HUES6 (cell line): Measurements from ENCODE around the gene SPATS2L.
A peak's percentile ranks its signal among the peaks of the same experiment; 100 is the strongest.

Experiments
- H3K27ac ChIP-seq: 2 replicates; pipeline ENCODE4 v1.7.0; 2013; ENCODE audit warnings: low read depth, mild to moderate bottlenecking, low read length, inconsistent platforms
- H3K27me3 ChIP-seq: 2 replicates; pipeline ENCODE4 v1.6.1; 2013; ENCODE audit warnings: low read length; ENCODE audit not compliant: control insufficient read depth, insufficient read depth
- H3K36me3 ChIP-seq: 2 replicates; pipeline ENCODE4 v1.6.1; 2013; ENCODE audit warnings: low read length; ENCODE audit not compliant: control insufficient read depth, insufficient read depth
- H3K4me1 ChIP-seq: 2 replicates; pipeline ENCODE4 v1.6.1; 2013; ENCODE audit warnings: low read length; ENCODE audit not compliant: control insufficient read depth, insufficient read depth
- H3K4me3 ChIP-seq: 2 replicates; pipeline ENCODE4 v1.5.1; 2013; ENCODE audit warnings: low read depth, low read length
- H3K9ac ChIP-seq: one replicate; pipeline ENCODE4 v1.6.1; 2013; ENCODE audit warnings: mild to moderate bottlenecking, low read length
- H3K9me3 ChIP-seq: 2 replicates; pipeline ENCODE4 v1.6.1; 2013; ENCODE audit warnings: low read depth, low read length; ENCODE audit not compliant: control insufficient read depth, insufficient read depth

The SPATS2L gene

DNA sequence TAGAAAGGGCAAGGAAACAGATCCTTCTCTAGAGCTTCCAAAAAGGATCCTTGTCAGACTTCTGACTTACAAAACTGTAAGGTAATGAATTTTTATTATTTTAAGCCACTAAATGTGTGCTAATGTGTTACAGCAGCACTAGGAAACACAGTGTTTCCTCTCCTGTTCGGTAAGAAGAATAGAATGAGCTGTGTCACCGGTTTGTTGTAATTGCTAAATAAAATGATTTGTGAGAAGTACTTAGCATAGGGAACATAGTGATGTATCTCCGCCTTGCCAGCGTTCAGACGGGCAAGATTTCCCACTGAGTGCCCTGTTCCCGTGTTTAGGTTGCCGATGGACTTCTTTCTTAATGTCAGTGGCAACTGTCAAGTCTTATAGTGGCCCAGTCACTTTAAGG is 57.6 kb downstream of the SPATS2L start:
- H3K27me3 ChIP-seq = no peaks in the 10 kb centered on the region
- peaks cover 37% of the 10 kb centered on the region for H3K4me1 ChIP-seq
- no peaks in the 10 kb centered on the region for H3K36me3 ChIP-seq
- no peak overlapping the region for H3K4me3 ChIP-seq
- no peak overlapping the region for H3K9ac ChIP-seq
- no peak overlapping the region for H3K27ac ChIP-seq
- H3K9me3 ChIP-seq = no peaks in the 10 kb centered on the region

DNA sequence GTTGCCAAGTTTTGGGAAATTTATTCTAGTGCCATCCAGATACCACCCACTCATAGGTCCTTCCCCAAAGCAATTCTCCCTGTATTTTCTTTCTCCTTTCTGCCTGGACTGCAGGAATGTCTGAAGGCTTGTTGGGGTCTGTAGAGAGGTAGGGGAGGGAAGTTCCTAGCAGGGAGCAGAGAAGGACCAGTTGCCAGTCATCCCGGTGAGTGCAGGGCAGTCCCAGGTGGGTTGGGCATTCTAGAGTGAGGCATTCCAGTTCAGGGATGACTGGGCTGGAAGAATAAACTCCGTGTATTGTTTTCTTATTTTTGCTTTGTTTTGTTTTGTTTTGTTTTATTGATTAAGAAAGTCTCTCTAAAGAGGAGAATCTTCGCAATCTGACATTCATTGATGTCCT is 58.1 kb downstream of the SPATS2L start:
- Histone ChIP-seq H3K9me3 (no peaks in the 10 kb centered on the region), H3K9ac (no peak overlapping the region), H3K27me3 (no peaks in the 10 kb centered on the region), H3K27ac (no peak overlapping the region), H3K36me3 (no peaks in the 10 kb centered on the region), H3K4me1 (peaks cover 33% of the 10 kb centered on the region), H3K4me3 (no peak overlapping the region)

DNA sequence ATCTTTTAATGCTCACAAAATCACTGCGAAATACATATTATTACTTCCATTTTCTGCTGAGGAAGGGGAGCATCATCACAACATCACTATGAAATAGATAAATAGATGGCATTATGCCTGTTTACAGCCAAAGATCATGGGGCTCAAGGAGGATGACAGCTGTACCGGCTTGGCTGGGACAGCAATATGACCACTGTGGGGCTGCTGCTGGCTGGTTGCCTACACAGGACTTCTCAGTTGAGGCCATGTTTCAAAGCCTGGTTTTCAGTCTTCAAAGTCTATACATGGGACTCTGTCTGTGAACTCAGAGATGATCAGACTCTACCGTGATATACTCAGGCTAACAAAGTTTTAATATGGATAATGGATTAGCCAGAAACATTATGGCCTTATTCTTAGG is 58.7 kb downstream of the SPATS2L start:
- H3K4me1 ChIP-seq = peaks cover 28% of the 10 kb centered on the region
- H3K9ac ChIP-seq = no peak overlapping the region
- no peak overlapping the region for H3K27ac ChIP-seq
- H3K9me3 ChIP-seq = no peaks in the 10 kb centered on the region
- H3K27me3 ChIP-seq = no peaks in the 10 kb centered on the region
- no peaks in the 10 kb centered on the region for H3K36me3 ChIP-seq
- H3K4me3 ChIP-seq = no peak overlapping the region

DNA sequence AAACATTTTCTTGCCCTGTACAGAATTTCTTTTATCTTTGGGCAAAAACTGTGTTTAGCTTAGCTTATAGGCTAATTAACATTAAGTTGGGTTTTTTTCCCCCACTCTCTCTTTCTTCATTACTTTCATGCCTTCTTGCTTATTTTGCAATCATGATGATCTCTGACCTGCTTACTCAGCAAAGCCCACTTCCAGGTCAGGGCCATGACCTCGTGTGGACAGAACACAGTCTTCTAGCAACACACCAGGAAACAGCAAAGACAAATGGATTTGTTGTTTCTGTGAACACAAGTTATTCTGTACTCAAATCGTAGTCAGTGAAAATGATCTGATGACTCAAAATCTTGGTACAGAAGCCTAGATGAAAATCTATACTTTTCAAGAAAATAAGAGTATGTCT is 60.7 kb downstream of the SPATS2L start:
- Histone ChIP-seq H3K27ac (no peak overlapping the region), H3K4me3 (no peak overlapping the region), H3K27me3 (no peaks in the 10 kb centered on the region), H3K9ac (no peak overlapping the region), H3K36me3 (peaks cover 7% of the 10 kb centered on the region; the same call in 1 of the 2 replicates), H3K9me3 (no peaks in the 10 kb centered on the region), H3K4me1 (peaks cover 11% of the 10 kb centered on the region)

DNA sequence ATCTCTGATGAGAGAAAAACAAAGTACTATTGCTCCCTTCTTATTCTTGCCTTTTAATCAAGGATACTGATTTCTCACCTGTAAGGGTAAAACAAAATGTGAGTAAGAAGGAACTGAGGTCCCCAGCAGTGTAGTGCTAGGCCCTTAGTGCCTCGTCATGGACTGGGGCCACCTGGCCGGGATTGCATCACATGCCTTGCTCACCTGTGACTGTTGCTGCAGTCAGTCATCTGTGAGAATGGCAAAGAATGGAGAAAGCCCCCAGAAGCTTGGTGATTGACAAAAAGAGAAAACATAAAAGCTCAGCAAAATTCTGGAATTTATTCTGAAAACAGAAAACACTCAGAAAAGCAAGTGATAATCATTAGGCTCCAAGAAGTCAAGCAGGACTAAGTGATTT is 63.4 kb downstream of the SPATS2L start:
- H3K4me1 ChIP-seq = peaks cover 2% of the 10 kb centered on the region; the same call in 1 of the 2 replicates
- no peak overlapping the region for H3K4me3 ChIP-seq
- H3K27me3 ChIP-seq = no peaks in the 10 kb centered on the region
- H3K9me3 ChIP-seq = no peaks in the 10 kb centered on the region
- H3K9ac ChIP-seq = no peak overlapping the region
- peaks cover 13% of the 10 kb centered on the region; the same call in 1 of the 2 replicates for H3K36me3 ChIP-seq
- H3K27ac ChIP-seq = no peak overlapping the region

DNA sequence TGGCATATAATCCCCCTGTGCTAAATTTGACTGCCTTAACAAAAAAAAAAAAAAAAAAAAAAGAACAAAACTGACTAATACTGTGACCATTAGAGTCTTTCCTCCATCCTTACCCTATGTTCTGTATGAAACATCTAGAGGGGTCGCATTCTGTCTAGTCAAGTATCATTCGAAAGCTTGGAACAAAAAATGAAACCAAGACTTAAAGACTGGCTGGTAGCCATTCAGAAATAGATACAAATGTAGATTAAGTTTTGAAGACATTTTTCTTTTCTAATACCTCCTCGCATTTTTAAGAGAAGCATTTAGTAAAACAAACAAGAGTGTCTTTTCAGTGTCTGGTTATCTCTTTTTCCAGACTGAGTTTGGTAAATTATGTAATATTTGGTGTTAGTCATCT is 66.7 kb downstream of the SPATS2L start:
- peaks cover 27% of the 10 kb centered on the region for H3K4me1 ChIP-seq
- H3K9me3 ChIP-seq = no peaks in the 10 kb centered on the region
- H3K36me3 ChIP-seq = peaks cover 13% of the 10 kb centered on the region; the same call in 1 of the 2 replicates
- H3K4me3 ChIP-seq = no peak overlapping the region
- H3K27ac ChIP-seq = no peak overlapping the region
- H3K27me3 ChIP-seq = no peaks in the 10 kb centered on the region
- no peak overlapping the region for H3K9ac ChIP-seq

DNA sequence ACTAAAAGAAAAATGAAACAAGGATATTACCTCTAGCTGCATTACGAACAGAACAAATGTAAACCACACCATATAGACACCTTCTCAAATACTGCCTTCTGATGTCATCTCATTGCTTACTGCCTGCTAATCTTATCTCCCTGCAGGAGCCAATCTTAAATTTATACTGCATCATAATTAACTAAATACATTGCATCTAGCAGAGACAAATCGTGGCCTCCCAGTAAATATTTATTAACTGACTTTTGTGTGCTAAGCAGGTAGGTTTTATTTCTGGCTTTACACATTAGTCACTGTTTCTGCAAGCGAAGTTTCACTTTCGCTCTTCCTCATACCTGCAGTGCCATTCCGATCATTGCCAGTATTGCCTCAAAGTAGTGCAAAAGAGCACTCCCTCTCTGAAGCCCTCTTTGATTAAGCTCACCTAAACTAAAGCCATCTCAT is 67.5 kb downstream of the SPATS2L start:
- Histone ChIP-seq H3K27ac (no peak overlapping the region), H3K4me3 (no peak overlapping the region), H3K9me3 (no peaks in the 10 kb centered on the region), H3K9ac (no peak overlapping the region), H3K4me1 (peaks cover 35% of the 10 kb centered on the region), H3K27me3 (no peaks in the 10 kb centered on the region), H3K36me3 (peaks cover 13% of the 10 kb centered on the region; the same call in 1 of the 2 replicates)

- Histone ChIP-seq H3K4me1 (peaks cover 62% of the 10 kb centered on the region), H3K27me3 (no peaks in the 10 kb centered on the region), H3K27ac (no peak overlapping the region), H3K36me3 (peaks cover 9% of the 10 kb centered on the region; the same call in 1 of the 2 replicates), H3K9ac (no peak overlapping the region), H3K9me3 (no peaks in the 10 kb centered on the region), H3K4me3 (no peak overlapping the region)
Measured at GRCh38 chr2:200376513-200377354, 70.2 kb downstream of the SPATS2L start.

- H3K27ac ChIP-seq = 0 out of 2 replicates have a peak overlapping the region, but pooled peaks have one; percentile 58
- no peak overlapping the region for H3K9ac ChIP-seq
- H3K36me3 ChIP-seq = 0 out of 2 replicates have a peak, but pooled peaks cover 4% of the 10 kb centered on the region
- peaks cover 71% of the 10 kb centered on the region for H3K4me1 ChIP-seq
- H3K4me3 ChIP-seq = peak overlapping the region; percentile 13; the same call in 1 of the 2 replicates
- H3K9me3 ChIP-seq = no peaks in the 10 kb centered on the region
- no peaks in the 10 kb centered on the region for H3K27me3 ChIP-seq
Measured at GRCh38 chr2:200377355-200378336, 71.2 kb downstream of the SPATS2L start.

DNA sequence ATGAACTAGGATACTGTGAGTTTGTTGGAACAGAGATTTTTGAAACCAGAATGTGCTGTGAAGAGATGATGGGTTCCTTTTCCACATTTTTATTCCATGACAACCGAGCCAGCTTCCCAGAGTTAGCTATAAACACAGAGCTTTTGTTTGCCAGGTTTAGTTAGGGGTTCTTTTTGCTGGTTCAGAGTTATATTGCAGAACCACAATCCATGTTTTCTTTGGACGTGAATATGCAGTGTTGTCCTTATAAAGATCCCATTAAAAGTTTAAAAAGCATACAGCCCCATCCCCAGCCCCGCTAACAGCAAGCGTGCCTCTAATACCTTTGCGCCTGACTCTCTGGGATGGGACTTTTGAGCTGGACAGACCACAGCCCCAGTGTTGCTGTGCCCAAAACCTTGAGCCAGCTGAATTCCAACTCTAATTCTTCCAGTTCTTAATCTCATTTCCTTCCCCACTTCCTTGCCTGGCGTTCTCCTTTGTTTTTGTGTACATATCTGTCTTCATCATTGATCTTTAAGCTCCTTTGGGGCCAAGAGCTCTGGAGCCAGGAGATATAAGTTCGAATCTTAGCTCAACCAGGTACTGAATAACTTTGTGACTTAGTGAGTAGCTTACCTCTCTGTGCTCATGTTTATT is 72.3 kb downstream of the SPATS2L start:
- peak overlapping the region; percentile 58 for H3K27ac ChIP-seq

More for the DNA sequence above, 72.3 kb downstream of the SPATS2L start:
- Histone ChIP-seq H3K9me3 (no peaks in the 10 kb centered on the region), H3K4me3 (peak overlapping the region; percentile 36; the same call in 1 of the 2 replicates), H3K27me3 (no peaks in the 10 kb centered on the region), H3K9ac (no peak overlapping the region), H3K4me1 (peaks cover 80% of the 10 kb centered on the region), H3K36me3 (no peaks in the 10 kb centered on the region)
